ENCODE results near the gene ATE1. TPM values are rescaled to one million over a fixed set of nuclear protein-coding genes. Genes with fewer than 3 reads are reported as not detected.

ATE1 gene
- total RNA-seq, 1 donor from 2014 or later, result 6.9 TPM

DNA sequence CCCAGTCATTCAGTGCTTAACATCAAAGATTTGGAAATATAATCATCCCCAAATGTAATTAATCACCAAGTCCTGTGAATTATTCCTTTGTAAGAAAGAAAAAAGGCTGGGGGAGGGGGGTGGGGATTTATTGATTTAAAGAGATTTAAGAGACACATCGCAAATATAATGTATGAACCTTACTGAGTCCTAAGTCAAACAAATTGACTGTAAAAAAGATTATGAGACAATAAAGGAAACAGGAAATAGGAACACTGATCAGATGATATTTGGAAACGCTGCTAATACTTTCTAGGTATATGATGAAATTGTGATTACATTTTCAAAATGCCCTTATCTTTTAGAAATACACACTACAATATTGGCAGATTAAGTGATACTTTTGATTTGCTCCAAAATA, 92.5 kb downstream of the ATE1 start:
- H3K4me1 ChIP-seq, result no peaks in the 10 kb centered on the region
- no peaks in the 10 kb centered on the region for H3K36me3 ChIP-seq
- no peaks in the 10 kb centered on the region for H3K9me3 ChIP-seq
- intact Hi-C loops (cut with DNase I), result no loop called here
- DNase-seq (ENCODE audit: low spot score in 2 of 2), result no peak
- H3K4me3 ChIP-seq, result no peak overlapping the region
- no peak overlapping the region for H3K27ac ChIP-seq
- TF ChIP-seq, protein P1, sequence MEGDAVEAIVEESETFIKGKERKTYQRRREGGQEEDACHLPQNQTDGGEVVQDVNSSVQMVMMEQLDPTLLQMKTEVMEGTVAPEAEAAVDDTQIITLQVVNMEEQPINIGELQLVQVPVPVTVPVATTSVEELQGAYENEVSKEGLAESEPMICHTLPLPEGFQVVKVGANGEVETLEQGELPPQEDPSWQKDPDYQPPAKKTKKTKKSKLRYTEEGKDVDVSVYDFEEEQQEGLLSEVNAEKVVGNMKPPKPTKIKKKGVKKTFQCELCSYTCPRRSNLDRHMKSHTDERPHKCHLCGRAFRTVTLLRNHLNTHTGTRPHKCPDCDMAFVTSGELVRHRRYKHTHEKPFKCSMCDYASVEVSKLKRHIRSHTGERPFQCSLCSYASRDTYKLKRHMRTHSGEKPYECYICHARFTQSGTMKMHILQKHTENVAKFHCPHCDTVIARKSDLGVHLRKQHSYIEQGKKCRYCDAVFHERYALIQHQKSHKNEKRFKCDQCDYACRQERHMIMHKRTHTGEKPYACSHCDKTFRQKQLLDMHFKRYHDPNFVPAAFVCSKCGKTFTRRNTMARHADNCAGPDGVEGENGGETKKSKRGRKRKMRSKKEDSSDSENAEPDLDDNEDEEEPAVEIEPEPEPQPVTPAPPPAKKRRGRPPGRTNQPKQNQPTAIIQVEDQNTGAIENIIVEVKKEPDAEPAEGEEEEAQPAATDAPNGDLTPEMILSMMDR (IDR thresholded peaks at IDR 0.05), result no peak
- no peaks in the 10 kb centered on the region for H3K27me3 ChIP-seq

DNA sequence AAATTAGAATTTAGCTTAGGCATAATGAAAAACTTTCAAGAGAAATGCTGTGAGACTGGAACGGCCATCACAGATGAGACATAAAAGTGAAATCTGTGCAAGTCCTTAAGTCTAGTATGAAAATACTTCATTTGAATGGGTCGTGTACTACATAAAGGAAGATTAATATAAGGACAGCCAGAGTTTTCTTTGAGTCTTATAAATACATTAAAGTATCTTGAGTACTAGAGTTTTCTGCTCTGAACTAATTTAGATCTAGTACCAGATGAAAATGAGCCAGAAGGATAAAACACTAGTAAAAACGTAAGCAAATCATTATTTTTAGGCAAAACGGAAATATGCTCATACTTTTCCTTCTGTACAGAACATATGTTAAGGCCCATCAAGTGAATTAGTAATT, 93.1 kb downstream of the ATE1 start:
- H3K4me1 ChIP-seq, result no peaks in the 10 kb centered on the region
- H3K4me3 ChIP-seq, result no peak overlapping the region
- no peak overlapping the region for H3K27ac ChIP-seq
- no peak for DNase-seq (ENCODE audit: low spot score in 2 of 2)
- TF ChIP-seq, protein P1 (IDR thresholded peaks at IDR 0.05), result no peak
- no peaks in the 10 kb centered on the region for H3K27me3 ChIP-seq
- intact Hi-C loops (cut with DNase I), result no loop called here
- H3K9me3 ChIP-seq, result no peaks in the 10 kb centered on the region
- H3K36me3 ChIP-seq, result no peaks in the 10 kb centered on the region

DNA sequence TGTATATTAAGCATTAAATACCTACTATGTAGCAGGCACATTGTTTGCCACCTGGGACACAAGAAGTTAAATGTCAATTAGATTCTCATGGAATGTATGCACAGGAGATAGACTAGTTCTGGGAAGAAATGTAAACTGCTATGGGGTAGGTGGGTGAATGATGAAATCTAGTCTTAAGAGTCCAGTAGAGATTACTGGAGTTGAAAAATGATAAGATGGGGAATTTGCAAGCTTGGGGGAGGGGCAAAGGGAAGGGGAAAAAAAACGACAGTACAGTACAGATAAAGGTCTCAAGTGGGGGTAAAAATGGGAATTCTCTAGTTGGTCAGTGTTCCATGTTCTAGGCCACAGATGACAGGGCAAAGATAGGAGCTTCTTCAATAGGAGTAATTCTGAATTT, 94.4 kb downstream of the ATE1 start:
- H3K27ac ChIP-seq, result no peak overlapping the region
- intact Hi-C loops (cut with DNase I), result no loop called here
- H3K9me3 ChIP-seq, result no peaks in the 10 kb centered on the region
- TF ChIP-seq, protein P1 (IDR thresholded peaks at IDR 0.05), result no peak
- no peak overlapping the region for H3K4me3 ChIP-seq
- no peaks in the 10 kb centered on the region for H3K4me1 ChIP-seq
- no peaks in the 10 kb centered on the region for H3K27me3 ChIP-seq
- DNase-seq (ENCODE audit: low spot score in 2 of 2), result no peak
- H3K36me3 ChIP-seq, result peaks cover 0 to 3% of the 10 kb centered on the region in 2 donors

DNA sequence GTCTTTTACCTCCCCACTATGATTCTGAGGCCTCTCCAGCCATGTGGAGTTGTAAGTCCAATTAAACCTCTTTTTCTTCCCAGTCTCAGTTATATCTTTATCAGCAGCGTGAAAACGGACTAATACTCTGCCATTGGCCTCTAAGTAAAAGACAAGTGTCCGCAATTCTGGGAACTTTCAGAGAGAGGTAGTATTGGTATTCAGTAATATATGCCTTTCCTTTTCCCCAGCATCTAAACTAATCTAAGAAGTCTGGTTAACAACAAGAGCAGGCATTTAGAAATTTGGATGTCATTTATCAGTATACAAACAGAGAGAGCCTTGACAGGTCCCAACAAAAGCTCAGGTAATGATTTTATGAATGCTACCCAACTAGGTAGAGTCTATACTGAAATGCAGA, 95.2 kb downstream of the ATE1 start:
- TF ChIP-seq, protein P1 (IDR thresholded peaks at IDR 0.05), result no peak
- Histone ChIP-seq H3K4me3 (no peak overlapping the region), H3K27me3 (no peaks in the 10 kb centered on the region), H3K9me3 (no peaks in the 10 kb centered on the region), H3K36me3 (peaks cover 5 to 8% of the 10 kb centered on the region in 2 donors), H3K27ac (no peak overlapping the region), H3K4me1 (no peaks in the 10 kb centered on the region)
- no peak for DNase-seq (ENCODE audit: low spot score in 2 of 2)
- intact Hi-C loops (cut with DNase I), result no loop called here

DNA sequence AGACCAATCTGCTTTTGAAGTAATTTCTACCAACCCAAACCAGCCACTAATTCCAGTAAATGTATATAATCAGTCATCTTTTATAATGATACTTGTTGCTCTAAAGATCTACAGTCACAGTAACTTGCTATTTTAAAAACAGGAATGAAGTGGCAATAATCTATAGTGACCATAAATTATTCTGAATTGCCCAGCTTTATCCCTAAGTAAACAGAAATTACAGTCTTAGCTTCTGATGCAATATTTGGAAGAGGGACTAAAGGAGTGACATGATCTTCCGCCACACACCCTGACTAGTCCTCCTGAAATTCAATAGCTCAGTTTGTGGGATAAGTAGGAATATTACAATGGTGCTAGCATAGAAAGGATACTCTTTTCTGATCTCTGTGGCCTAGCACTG, 96.1 kb downstream of the ATE1 start:
- Histone ChIP-seq H3K4me1 (no peaks in the 10 kb centered on the region), H3K27me3 (no peaks in the 10 kb centered on the region), H3K36me3 (peaks cover 5 to 8% of the 10 kb centered on the region in 2 donors), H3K4me3 (no peak overlapping the region), H3K27ac (no peak overlapping the region), H3K9me3 (no peaks in the 10 kb centered on the region)
- intact Hi-C loops (cut with DNase I), result no loop called here
- TF ChIP-seq, protein P1 (IDR thresholded peaks at IDR 0.05), result no peak
- DNase-seq (ENCODE audit: low spot score in 2 of 2), result no peak

DNA sequence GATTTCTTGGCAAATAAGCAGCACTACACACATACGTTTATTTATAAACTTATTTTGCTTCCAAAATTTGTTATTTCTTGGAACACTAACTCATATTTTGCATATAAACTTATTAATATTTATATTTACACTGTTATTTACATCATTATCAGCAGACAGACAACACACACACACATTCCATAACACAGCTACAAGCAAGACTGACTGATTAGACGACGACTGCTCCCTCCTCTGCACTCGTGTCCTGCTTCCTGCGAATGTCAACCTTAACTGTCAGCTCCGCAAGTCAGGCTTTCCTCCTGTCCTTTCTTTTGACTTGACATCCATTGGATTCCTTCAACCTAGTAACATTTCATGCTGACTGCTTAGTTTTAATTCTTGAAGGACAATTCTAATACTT, 96.6 kb downstream of the ATE1 start:
- Histone ChIP-seq H3K9me3 (no peaks in the 10 kb centered on the region), H3K4me1 (no peaks in the 10 kb centered on the region), H3K27me3 (no peaks in the 10 kb centered on the region), H3K36me3 (peaks cover 5 to 8% of the 10 kb centered on the region in 2 donors), H3K4me3 (no peak overlapping the region), H3K27ac (no peak overlapping the region)
- TF ChIP-seq, protein P1 (IDR thresholded peaks at IDR 0.05), result no peak
- intact Hi-C loops (cut with DNase I), result no loop called here
- no peak for DNase-seq (ENCODE audit: low spot score in 2 of 2)

Measured in ascending aorta (tissue), 2 donors.